H9 (cell line): ENCODE results near the gene ZNF503. TPM values are rescaled to one million over a fixed set of nuclear protein-coding genes. Genes with fewer than 3 reads are reported as not detected.

ENCODE experiments used
- DNase-seq: peaks from one replicate; pipeline ENCODE4 v3.0.0-alpha.2; 2017
- H2AFZ ChIP-seq: one replicate; pipeline ENCODE4 v1.6.1; 2013; ENCODE audit warnings: mild to moderate bottlenecking, low read length, control low read depth, moderate library complexity
- H2AK5ac ChIP-seq: 2 replicates; pipeline ENCODE4 v1.6.1; 2013; ENCODE audit warnings: low read length, control low read depth, mixed read lengths; ENCODE audit not compliant: insufficient read length
- H2BK120ac ChIP-seq: one replicate; pipeline ENCODE4 v1.6.1; 2013; ENCODE audit warnings: low read depth, mild to moderate bottlenecking, low read length, control low read depth, inconsistent platforms; ENCODE audit not compliant: poor library complexity, severe bottlenecking
- H2BK12ac ChIP-seq: 2 replicates; pipeline ENCODE4 v1.6.1; 2013; ENCODE audit warnings: low read length, control low read depth, mixed read lengths, low read depth; ENCODE audit not compliant: insufficient read length
- H2BK15ac ChIP-seq: 2 replicates; pipeline ENCODE4 v1.6.1; 2013; ENCODE audit warnings: low read depth, low read length, control low read depth
- H2BK20ac ChIP-seq: one replicate; pipeline ENCODE4 v1.6.1; 2013; ENCODE audit warnings: low read depth, mild to moderate bottlenecking, low read length, control low read depth, inconsistent platforms; ENCODE audit not compliant: poor library complexity, severe bottlenecking
- H2BK5ac ChIP-seq: 2 replicates; pipeline ENCODE4 v1.6.1; 2013; ENCODE audit warnings: low read length, control low read depth, mixed read lengths; ENCODE audit not compliant: insufficient read length
- H3K14ac ChIP-seq: 2 replicates; pipeline ENCODE4 v1.6.1; 2013; ENCODE audit warnings: low read length, control low read depth; ENCODE audit not compliant: insufficient read depth
- H3K18ac ChIP-seq: 2 replicates; pipeline ENCODE4 v1.6.1; 2013; ENCODE audit warnings: low read depth, mild to moderate bottlenecking, mixed read lengths, low read length, control low read depth; ENCODE audit not compliant: insufficient read length
- H3K23ac ChIP-seq: 2 replicates; pipeline ENCODE4 v1.6.1; 2013; ENCODE audit warnings: low read length, control low read depth, mixed read lengths, low read depth; ENCODE audit not compliant: insufficient read length
- H3K23me2 ChIP-seq: 2 replicates; pipeline ENCODE4 v1.6.1; 2013; ENCODE audit warnings: low read depth, mild to moderate bottlenecking, mixed read lengths, low read length, control low read depth; ENCODE audit not compliant: insufficient read length, poor library complexity, severe bottlenecking
- H3K27ac ChIP-seq: 2 replicates; pipeline ENCODE4 v1.5.1; 2013; ENCODE audit warnings: low read length, control low read depth, mixed read lengths, low read depth; ENCODE audit not compliant: insufficient read length
- H3K27me3 ChIP-seq: 2 replicates; pipeline ENCODE4 v1.6.1; 2013; ENCODE audit warnings: low read length, control low read depth, inconsistent platforms; ENCODE audit not compliant: insufficient read depth
- H3K4ac ChIP-seq: 2 replicates; pipeline ENCODE4 v1.6.1; 2013; ENCODE audit warnings: low read depth, mild to moderate bottlenecking, control low read depth, inconsistent platforms, low read length, moderate library complexity
- H3K4me1 ChIP-seq: 2 replicates; pipeline ENCODE4 v1.6.1; 2013; ENCODE audit warnings: low read length, control low read depth, inconsistent platforms; ENCODE audit not compliant: insufficient read depth
- H3K4me2 ChIP-seq: 2 replicates; pipeline ENCODE4 v1.6.1; 2013; ENCODE audit warnings: low read length, control low read depth, mixed read lengths; ENCODE audit not compliant: insufficient read length, insufficient read depth
- H3K56ac ChIP-seq: 2 replicates; pipeline ENCODE4 v1.6.1; 2013; ENCODE audit warnings: low read depth, mild to moderate bottlenecking, mixed read lengths, low read length, control low read depth; ENCODE audit not compliant: insufficient read length
- H3K79me1 ChIP-seq: 2 replicates; pipeline ENCODE4 v1.6.1; 2013; ENCODE audit warnings: low read depth, mild to moderate bottlenecking, moderate library complexity, low read length, control low read depth, inconsistent platforms; ENCODE audit not compliant: insufficient read depth, poor library complexity, severe bottlenecking
- H3K79me2 ChIP-seq: 2 replicates; pipeline ENCODE4 v1.6.1; 2013; ENCODE audit warnings: low read length, control low read depth, inconsistent platforms; ENCODE audit not compliant: insufficient read depth
- H3K9ac ChIP-seq: 2 replicates; pipeline ENCODE4 v1.6.1; 2013; ENCODE audit warnings: low read length, control low read depth, mixed read lengths; ENCODE audit not compliant: insufficient read length; ENCODE audit errors: extremely low read depth
- H3K9me3 ChIP-seq: one replicate; pipeline ENCODE4 v1.6.1; 2013; ENCODE audit warnings: low read depth, low read length, inconsistent platforms; ENCODE audit not compliant: control insufficient read depth
- H3T11ph ChIP-seq: one replicate; pipeline ENCODE4 v1.6.1; 2013; ENCODE audit warnings: mild to moderate bottlenecking, low read length, control low read depth, inconsistent platforms
- H4K20me1 ChIP-seq: one replicate; pipeline ENCODE4 v1.6.1; 2013; ENCODE audit not compliant: control insufficient read depth, insufficient read length, insufficient read depth
- H4K5ac ChIP-seq: 2 replicates; pipeline ENCODE4 v1.6.1; 2013; ENCODE audit warnings: low read depth, mild to moderate bottlenecking, mixed read lengths, low read length, control low read depth; ENCODE audit not compliant: insufficient read length
- H4K8ac ChIP-seq: replicated peaks from 2 replicates; pipeline ENCODE4 v1.6.1; 2013; ENCODE audit warnings: low read length, control low read depth, mixed read lengths, low read depth; ENCODE audit not compliant: insufficient read length
- H4K91ac ChIP-seq: 2 replicates; pipeline ENCODE4 v1.6.1; 2013; ENCODE audit warnings: low read depth, mild to moderate bottlenecking, moderate library complexity, mixed read lengths, low read length, control low read depth; ENCODE audit not compliant: insufficient read length
- H3K27ac Mint-ChIP-seq, 3 experiments: 2 replicates in 2 of 3; 3 replicates in 1 of 3; pipeline ENCODE4 v1.8.0; 2020 to 2021; ENCODE audit warnings: mixed read lengths in 3 of 3, mild to moderate bottlenecking in 1 of 3, moderate library complexity in 1 of 3
- H3K27me3 Mint-ChIP-seq: 2 replicates; pipeline ENCODE4 v1.8.0; 2021; ENCODE audit warnings: low read depth, mild to moderate bottlenecking, moderate library complexity, mixed read lengths
- H3K36me3 Mint-ChIP-seq, 3 experiments: 2 replicates in 2 of 3; 3 replicates in 1 of 3; pipeline ENCODE4 v1.8.0; 2020 to 2021; ENCODE audit warnings: low read depth in 3 of 3, mixed read lengths in 3 of 3; ENCODE audit not compliant: insufficient read depth in 1 of 3
- H3K4me1 Mint-ChIP-seq, 2 experiments: 2 replicates each; pipeline ENCODE4 v1.8.0; 2020; ENCODE audit warnings: mixed read lengths in 2 of 2
- H3K4me3 Mint-ChIP-seq, 2 experiments: 2 replicates in 1 of 2; 3 replicates in 1 of 2; pipeline ENCODE4 v1.8.0; 2020 to 2021; ENCODE audit warnings: mild to moderate bottlenecking in 2 of 2, mixed read lengths in 2 of 2, moderate library complexity in 1 of 2
- H3K9me3 Mint-ChIP-seq, 2 experiments: 2 replicates in 1 of 2; 3 replicates in 1 of 2; pipeline ENCODE4 v1.8.0; 2020; ENCODE audit warnings: mild to moderate bottlenecking in 2 of 2, mixed read lengths in 2 of 2, moderate library complexity in 1 of 2
- CTCF ChIP-seq: fragments of 200-600 bp; sonication (generic); conservative IDR thresholded peaks from 3 replicates; pipeline ENCODE4 v1.8.0; 2021; ENCODE audit warnings: antibody characterized with exemption, mild to moderate bottlenecking
- WGBS: extraction: QIAGEN DNeasy Blood & Tissue Kit; methylation state at CpG from one replicate; pipeline ENCODE4 v1.1.7; 2013; ENCODE audit warnings: missing lambda C conversion rate, low lambda C conversion rate, mixed read lengths; ENCODE audit not compliant: insufficient read length; ENCODE audit errors: extremely low coverage; 5-methylcytosine and 5-hydroxymethylcytosine counted together
- total RNA-seq: library from RNA; stranded (reverse); gene quantifications from 2 replicates; pipeline ENCODE4 v1.2.1, GENCODE V29; 2021

Gene ZNF503
- total RNA-seq, 1 experiment from 2014 or later, result 0.09 TPM

- Mint-ChIP-seq H3K36me3 (peaks cover 0 to 9% (median 0%) of the 10 kb centered on the region in 3 experiments; a peak in 2 of 7 replicates), H3K4me3 (no peak overlapping the region), H3K4me1 (peaks cover 8 to 15% of the 10 kb centered on the region in 2 experiments), H3K9me3 (peaks cover 13 to 17% of the 10 kb centered on the region in 2 experiments; a peak in 4 of 5 replicates), H3K27ac (no peak overlapping the region), H3K27me3 (peaks cover 71% of the 10 kb centered on the region)
- Histone ChIP-seq H3K4ac (no peak overlapping the region), H2BK20ac (no peak overlapping the region), H3K14ac (no peak overlapping the region), H2AK5ac (no peak overlapping the region), H3K56ac (no peak overlapping the region), H2BK12ac (no peak overlapping the region), H4K20me1 (no peaks in the 10 kb centered on the region), H4K91ac (no peak overlapping the region), H2BK120ac (no peak overlapping the region), H3K9me3 (no peaks in the 10 kb centered on the region), H3K79me2 (no peaks in the 10 kb centered on the region), H3K18ac (no peak overlapping the region), H3T11ph (no peak overlapping the region), H3K9ac (no peak overlapping the region), H4K5ac (no peak overlapping the region), H3K27me3 (peaks cover 7% of the 10 kb centered on the region; the same call in 1 of the 2 replicates), H3K23ac (no peak overlapping the region), H2BK15ac (no peak overlapping the region), H3K27ac (no peak overlapping the region), H3K23me2 (no peaks in the 10 kb centered on the region), H2BK5ac (no peak overlapping the region), H2AFZ (no peak overlapping the region), H3K79me1 (no peaks in the 10 kb centered on the region), H4K8ac (no peak overlapping the region), H3K4me2 (no peak overlapping the region), H3K4me1 (peaks cover 2% of the 10 kb centered on the region; the same call in 1 of the 2 replicates)
- TF ChIP-seq CTCF, result no peak
- DNase-seq, result no peak
- no CpG with 5 or more reads among the region's 4 CpGs for WGBS
Measured at GRCh38 chr10:75440271-75440793, 38.8 kb upstream of the ZNF503 start.
